HCT116 (cell line): Measurements from ENCODE around the gene BTBD9. TPM values are rescaled to one million over a fixed set of nuclear protein-coding genes. Genes with fewer than 3 reads are reported as not detected.

Experiments
- ATAC-seq: fragments of 200-7000 bp; cut with Tn5 transposase; 2 replicates; pipeline ENCODE4 v1.9.1; 2020; ENCODE audit warnings: mild to moderate bottlenecking, moderate library complexity
- BruUV-seq: library from RNA; stranded (reverse); fragments of 400-500 nt; replicated peaks from 2 replicates; lab custom pipeline; 2021; lab: Mats Ljungman, UMichigan
- CTCF ChIA-PET: fragments of 300-600 bp; sonication (Branson Sonifier 250); formaldehyde crosslinking; loops from one replicate; lab custom pipeline; 2021; ENCODE audit warnings: antibody characterized with exemption; lab: Charles Lee
- POLR2A ChIA-PET: fragments of 300-600, 350-600 bp; sonication (Branson Sonifier 250); formaldehyde crosslinking; loops from one replicate; lab custom pipeline; 2021; ENCODE audit warnings: antibody characterized with exemption; lab: Charles Lee
- RAD21 ChIA-PET, 2 experiments: fragments of 300-600 bp; sonication (Branson Sonifier 250); formaldehyde crosslinking; loops; one replicate each; lab custom pipeline; 2023; ENCODE audit warnings: low total read pairs in 2 of 2; ENCODE audit not compliant: uncharacterized antibody in 2 of 2, unreplicated experiment in 2 of 2, low non-redundant PET in 1 of 2; lab: Charles Lee
- DNase-seq: peaks from one replicate; pipeline ENCODE4 v3.0.0-alpha.2; 2010; ENCODE audit warnings: low read depth, low spot score
- H2AFZ ChIP-seq: fragments of 200-600 bp; shearing (Covaris generic), sonication (generic); 2 replicates; pipeline ENCODE4 v1.6.1; 2017; ENCODE audit warnings: low read depth, mixed run types, mixed read lengths, antibody characterized with exemption, low read length; ENCODE audit not compliant: poor library complexity, severe bottlenecking
- H3K27ac ChIP-seq: 2 replicates; pipeline ENCODE4 v1.5.1; 2012; ENCODE audit warnings: low read depth, low read length
- H3K27me3 ChIP-seq: fragments of 200-600 bp; sonication (generic); 2 replicates; pipeline ENCODE4 v1.6.1; 2016; ENCODE audit warnings: mixed run types, low read length, mixed read lengths; ENCODE audit not compliant: insufficient read depth
- H3K36me3 ChIP-seq, 2 experiments: fragments of 200-500 bp in 1 of 2; fragments of 200-600 bp in 1 of 2; sonication (Bioruptor generic) in 1 of 2; sonication (generic) in 1 of 2; 2 replicates each; pipeline versions ENCODE4 v1.5.1 to v1.6.1; 2014 to 2016; ENCODE audit warnings: low read length in 2 of 2, inconsistent platforms in 1 of 2, mixed read lengths in 1 of 2, mixed run types in 1 of 2; ENCODE audit not compliant: insufficient read depth in 2 of 2, control insufficient read depth in 1 of 2
- H3K4me1 ChIP-seq, 2 experiments: fragments of 200-600 bp in 1 of 2; sonication (generic) in 1 of 2; 2 replicates each; pipeline versions ENCODE4 v1.5.1 to v1.6.1; 2012 to 2017; ENCODE audit warnings: low read length in 2 of 2, inconsistent platforms in 1 of 2, mild to moderate bottlenecking in 1 of 2, mixed read lengths in 1 of 2, mixed run types in 1 of 2, moderate library complexity in 1 of 2; ENCODE audit not compliant: insufficient read depth in 2 of 2, control insufficient read depth in 1 of 2
- H3K4me2 ChIP-seq: fragments of 200-600 bp; sonication (generic); 2 replicates; pipeline ENCODE4 v1.6.1; 2017; ENCODE audit warnings: mixed run types, low read length, mixed read lengths
- H3K4me3 ChIP-seq, 2 experiments: fragments of 200-600 bp in 1 of 2; sonication (generic) in 1 of 2; replicated peaks in 1 of 2; 2 replicates each; pipeline ENCODE4 v1.5.1; 2011 to 2016; ENCODE audit warnings: low read length in 2 of 2, control low read depth in 1 of 2, low read depth in 1 of 2, mild to moderate bottlenecking in 1 of 2, mixed read lengths in 1 of 2, mixed run types in 1 of 2
- H3K79me2 ChIP-seq: fragments of 200-600 bp; sonication (generic); 2 replicates; pipeline ENCODE4 v1.6.1; 2017; ENCODE audit warnings: mild to moderate bottlenecking, mixed run types, low read length, moderate library complexity, mixed read lengths; ENCODE audit not compliant: insufficient read depth
- H3K9ac ChIP-seq: fragments of 200-600 bp; sonication (generic); 2 replicates; pipeline ENCODE4 v1.6.1; 2016; ENCODE audit warnings: low read length, mixed read lengths
- H3K9me2 ChIP-seq: fragments of 200-600 bp; sonication (generic), shearing (Covaris generic); 2 replicates; pipeline ENCODE4 v1.6.1; 2017; ENCODE audit warnings: mixed run types, mild to moderate bottlenecking, moderate library complexity; ENCODE audit not compliant: insufficient read depth
- H3K9me3 ChIP-seq, 2 experiments: fragments of 200-500 bp in 1 of 2; fragments of 200-600 bp in 1 of 2; sonication (Bioruptor generic) in 1 of 2; sonication (generic) in 1 of 2; 2 replicates each; pipeline ENCODE4 v1.6.1; 2014 to 2017; ENCODE audit warnings: low read length in 2 of 2, mixed read lengths in 2 of 2, inconsistent platforms in 1 of 2, low read depth in 1 of 2, mild to moderate bottlenecking in 1 of 2, mixed run types in 1 of 2, moderate library complexity in 1 of 2; ENCODE audit not compliant: control insufficient read depth in 1 of 2, insufficient read depth in 1 of 2
- H4K20me1 ChIP-seq: fragments of 200-600 bp; sonication (generic), shearing (Covaris generic); 2 replicates; pipeline ENCODE4 v1.6.1; 2017; ENCODE audit warnings: mixed run types, mild to moderate bottlenecking, moderate library complexity; ENCODE audit not compliant: insufficient read depth
- CEBPB ChIP-seq: IDR thresholded peaks from 2 replicates; pipeline ENCODE4 v1.6.1; 2012; ENCODE audit warnings: low read depth
- ELF1 ChIP-seq: IDR thresholded peaks from 2 replicates; pipeline ENCODE4 v1.6.1; 2012; ENCODE audit warnings: low read depth, borderline replicate concordance
- EZH2 ChIP-seq: fragments of 200-600 bp; sonication (generic); IDR thresholded peaks from 2 replicates; pipeline ENCODE4 v1.6.1; 2017; ENCODE audit warnings: antibody characterized with exemption, mixed run types
- FOSL1 ChIP-seq: IDR thresholded peaks from 2 replicates; pipeline ENCODE4 v1.6.1; 2012; ENCODE audit warnings: low read depth
- RAD21 ChIP-seq: IDR thresholded peaks from 2 replicates; pipeline ENCODE4 v1.6.1; 2012; ENCODE audit warnings: low read depth, mild to moderate bottlenecking
- REST ChIP-seq: IDR thresholded peaks from 2 replicates; pipeline ENCODE4 v1.6.1; 2012; ENCODE audit warnings: low read depth
- SP1 ChIP-seq: IDR thresholded peaks from 2 replicates; pipeline ENCODE4 v1.6.1; 2012; ENCODE audit warnings: low read depth
- SRF ChIP-seq: IDR thresholded peaks from 2 replicates; pipeline ENCODE4 v1.6.1; 2012; ENCODE audit warnings: low read depth
- YY1 ChIP-seq: IDR thresholded peaks from 2 replicates; pipeline ENCODE4 v1.6.1; 2011; ENCODE audit warnings: low read length, low read depth, moderate library complexity, mild to moderate bottlenecking; ENCODE audit not compliant: insufficient replicate concordance; ENCODE audit errors: extremely low read depth
- ZNF274 ChIP-seq: fragments of 200-500 bp; sonication (Bioruptor generic); IDR thresholded peaks from 2 replicates; pipeline ENCODE4 v1.6.1; 2014; ENCODE audit warnings: mild to moderate bottlenecking, low read depth, low read length, inconsistent platforms
- intact Hi-C: fragments of 100-400 bp; cut with micrococcal nuclease; formaldehyde crosslinking; loops from 2 replicates; pipeline ENCODE4 v1.10.0; 2022
- total RNA-seq: library from RNA; stranded (reverse); gene quantifications from one replicate; pipeline ENCODE4 v1.2.1, GENCODE V29; 2021; ENCODE audit not compliant: unreplicated experiment
- TF ChIP-seq, protein P1 (sequence below): IDR thresholded peaks from 2 replicates; pipeline ENCODE4 v1.6.1; 2012
- TF ChIP-seq, protein P2 (sequence below): IDR thresholded peaks from 2 replicates; pipeline ENCODE4 v1.6.1; 2011; ENCODE audit warnings: mild to moderate bottlenecking, low read length, moderate library complexity; ENCODE audit not compliant: insufficient replicate concordance; ENCODE audit errors: extremely low read depth

BTBD9 gene
- total RNA-seq, 1 experiment from 2014 or later: 10.9 TPM

DNA sequence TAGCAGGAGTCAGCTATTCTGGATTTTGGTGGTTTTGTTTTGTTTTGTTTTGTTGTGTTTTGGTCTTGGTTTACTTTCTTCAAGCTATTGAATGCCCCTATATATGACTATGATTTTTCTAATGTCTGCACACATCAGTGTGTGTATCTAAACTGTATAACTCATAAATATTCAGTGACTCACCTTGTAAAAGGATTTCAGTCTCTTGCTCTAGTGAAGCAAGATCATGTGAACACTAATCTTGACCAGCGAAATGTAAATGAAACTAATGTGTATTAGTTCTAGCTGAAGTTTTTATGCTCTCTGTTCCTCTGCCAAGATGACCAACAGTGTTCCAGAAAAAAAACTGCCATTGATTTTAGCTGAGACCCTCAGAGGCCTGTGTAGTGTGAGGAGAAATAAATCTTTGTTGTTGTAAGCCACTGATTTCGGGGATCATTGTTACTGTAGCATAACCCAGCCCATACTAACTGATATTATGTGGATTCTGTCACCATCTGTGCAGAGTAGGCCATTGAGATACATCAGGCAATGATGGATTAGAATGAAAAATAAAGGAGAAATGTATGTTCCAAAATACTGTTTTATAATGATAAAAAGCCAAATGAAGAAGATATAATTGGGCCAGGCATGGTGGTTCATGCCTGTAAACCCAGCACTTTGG is 11.5 kb upstream of the BTBD9 start (continued):
- TF ChIP-seq RAD21 (no peak), FOSL1 (no peak)

- Histone ChIP-seq H3K4me1 (no peaks in the 10 kb centered on the region), H3K4me2 (no peak overlapping the region), H3K27ac (no peak overlapping the region), H3K9me2 (no peaks in the 10 kb centered on the region), H4K20me1 (no peaks in the 10 kb centered on the region), H3K36me3 (no peaks in the 10 kb centered on the region), H3K79me2 (no peaks in the 10 kb centered on the region), H3K27me3 (no peaks in the 10 kb centered on the region), H3K9me3 (no peaks in the 10 kb centered on the region), H2AFZ (no peak overlapping the region), H3K4me3 (no peak overlapping the region), H3K9ac (no peak overlapping the region)
- TF ChIP-seq, protein P1, sequence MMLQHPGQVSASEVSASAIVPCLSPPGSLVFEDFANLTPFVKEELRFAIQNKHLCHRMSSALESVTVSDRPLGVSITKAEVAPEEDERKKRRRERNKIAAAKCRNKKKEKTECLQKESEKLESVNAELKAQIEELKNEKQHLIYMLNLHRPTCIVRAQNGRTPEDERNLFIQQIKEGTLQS: no peak
- no peak for TF ChIP-seq EZH2
- no peak for TF ChIP-seq ZNF274
- TF ChIP-seq REST: no peak
- TF ChIP-seq ELF1: no peak
- TF ChIP-seq SP1: no peak
- TF ChIP-seq CEBPB: no peak
- TF ChIP-seq, protein P2, sequence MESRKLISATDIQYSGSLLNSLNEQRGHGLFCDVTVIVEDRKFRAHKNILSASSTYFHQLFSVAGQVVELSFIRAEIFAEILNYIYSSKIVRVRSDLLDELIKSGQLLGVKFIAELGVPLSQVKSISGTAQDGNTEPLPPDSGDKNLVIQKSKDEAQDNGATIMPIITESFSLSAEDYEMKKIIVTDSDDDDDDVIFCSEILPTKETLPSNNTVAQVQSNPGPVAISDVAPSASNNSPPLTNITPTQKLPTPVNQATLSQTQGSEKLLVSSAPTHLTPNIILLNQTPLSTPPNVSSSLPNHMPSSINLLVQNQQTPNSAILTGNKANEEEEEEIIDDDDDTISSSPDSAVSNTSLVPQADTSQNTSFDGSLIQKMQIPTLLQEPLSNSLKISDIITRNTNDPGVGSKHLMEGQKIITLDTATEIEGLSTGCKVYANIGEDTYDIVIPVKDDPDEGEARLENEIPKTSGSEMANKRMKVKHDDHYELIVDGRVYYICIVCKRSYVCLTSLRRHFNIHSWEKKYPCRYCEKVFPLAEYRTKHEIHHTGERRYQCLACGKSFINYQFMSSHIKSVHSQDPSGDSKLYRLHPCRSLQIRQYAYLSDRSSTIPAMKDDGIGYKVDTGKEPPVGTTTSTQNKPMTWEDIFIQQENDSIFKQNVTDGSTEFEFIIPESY: no peak
- TF ChIP-seq SRF: no peak
- no peak for TF ChIP-seq YY1
- ATAC-seq (no peak), DNase-seq (no peak)
- CTCF ChIA-PET: no interaction called here
- BruUV-seq: no TSS peak
- POLR2A ChIA-PET: no interaction called here
- intact Hi-C loops: no loop called here
- RAD21 ChIA-PET: no interaction called here
Observed at GRCh38 chr6:38650207-38650752, 10.6 kb upstream of the BTBD9 start.
